ENCODE results near the gene RPP40.
A peak's percentile ranks its signal among the peaks of the same experiment; 100 is the strongest.

GRCh38 chr6:4957521-4958231, 46.2 kb downstream of the RPP40 start:
- TF ChIP-seq CTCF (IDR thresholded peaks at IDR 0.05) (peak in 1 of 4 experiments; percentile 21), POLR2A (IDR thresholded peaks at IDR 0.05) (no peak)

All from uterus (tissue), 2 donors.